GM23338 (cell line): Measurements from ENCODE around the gene DLG2. TPM values are rescaled to one million over a fixed set of nuclear protein-coding genes. Genes with fewer than 3 reads are reported as not detected.

ENCODE experiments used
- ATAC-seq: fragments of 200-7000 bp; cut with Tn5 transposase; 3 replicates; pipeline ENCODE4 v1.9.1; 2020
- DNase-seq: peaks from one replicate; pipeline ENCODE4 v3.0.0-alpha.2; 2015; ENCODE audit warnings: low spot score
- H2AFZ ChIP-seq: fragments of 200-600 bp; sonication (generic); 2 replicates; pipeline ENCODE4 v1.8.0; 2016; ENCODE audit warnings: antibody characterized with exemption, mild to moderate bottlenecking, moderate library complexity
- H3F3A ChIP-seq: fragments of 200-600 bp; sonication (generic); replicated peaks from 2 replicates; pipeline ENCODE4 v1.8.0; 2017; ENCODE audit warnings: antibody characterized with exemption, mixed run types, low read depth
- H3K27ac ChIP-seq: fragments of 200-600 bp; sonication (generic); 2 replicates; pipeline ENCODE4 v1.6.1; 2016; ENCODE audit warnings: low read depth
- H3K27me3 ChIP-seq: fragments of 200-600 bp; sonication (generic); 2 replicates; pipeline ENCODE4 v1.8.0; 2016; ENCODE audit warnings: mild to moderate bottlenecking, mixed run types, moderate library complexity; ENCODE audit not compliant: insufficient read depth
- H3K36me3 ChIP-seq: fragments of 200-600 bp; sonication (generic); 2 replicates; pipeline ENCODE4 v1.8.0; 2016; ENCODE audit warnings: mild to moderate bottlenecking; ENCODE audit not compliant: insufficient read depth
- H3K4me1 ChIP-seq: fragments of 200-600 bp; sonication (generic); 2 replicates; pipeline ENCODE4 v1.8.0; 2016; ENCODE audit warnings: mild to moderate bottlenecking, moderate library complexity; ENCODE audit not compliant: insufficient read depth
- H3K4me2 ChIP-seq: fragments of 200-600 bp; sonication (generic); 2 replicates; pipeline ENCODE4 v1.7.1; 2017; ENCODE audit warnings: mixed run types
- H3K4me3 ChIP-seq: fragments of 200-600 bp; sonication (generic); 2 replicates; pipeline ENCODE4 v1.6.1; 2016; ENCODE audit warnings: mixed run types
- H3K79me2 ChIP-seq: fragments of 200-600 bp; sonication (generic); replicated peaks from 2 replicates; pipeline ENCODE4 v1.8.0; 2017; ENCODE audit warnings: mild to moderate bottlenecking; ENCODE audit not compliant: insufficient read depth
- H3K9me2 ChIP-seq: fragments of 200-600 bp; sonication (generic); 2 replicates; pipeline ENCODE4 v1.8.0; 2017; ENCODE audit not compliant: insufficient read depth
- H4K20me1 ChIP-seq: fragments of 200-600 bp; sonication (generic); replicated peaks from 2 replicates; pipeline ENCODE4 v1.8.0; 2017; ENCODE audit warnings: mild to moderate bottlenecking; ENCODE audit not compliant: insufficient read depth
- H3K27ac Mint-ChIP-seq: 2 replicates; pipeline ENCODE4 v1.8.0; 2020; ENCODE audit warnings: inconsistent platforms, mild to moderate bottlenecking, moderate library complexity, mixed read lengths
- H3K27me3 Mint-ChIP-seq: 3 replicates; pipeline ENCODE4 v1.8.0; 2022; ENCODE audit warnings: low read depth, mild to moderate bottlenecking, moderate library complexity, mixed read lengths, inconsistent platforms; ENCODE audit not compliant: insufficient read depth, poor library complexity
- H3K36me3 Mint-ChIP-seq: 3 replicates; pipeline ENCODE4 v1.8.0; 2021; ENCODE audit warnings: low read depth, mild to moderate bottlenecking, inconsistent platforms, moderate library complexity, mixed read lengths
- H3K4me1 Mint-ChIP-seq: 3 replicates; pipeline ENCODE4 v1.8.0; 2020; ENCODE audit warnings: mild to moderate bottlenecking, inconsistent platforms, mixed read lengths
- H3K4me3 Mint-ChIP-seq: 3 replicates; pipeline ENCODE4 v1.8.0; 2021; ENCODE audit warnings: moderate library complexity, mild to moderate bottlenecking, inconsistent platforms, mixed read lengths
- H3K9me3 Mint-ChIP-seq: 3 replicates; pipeline ENCODE4 v1.8.0; 2020; ENCODE audit warnings: moderate library complexity, mild to moderate bottlenecking, inconsistent platforms, mixed read lengths
- CREB1 ChIP-seq: fragments of 250-450 bp; sonication (Bioruptor Pico); IDR thresholded peaks from 2 replicates; pipeline ENCODE4 v1.5.0; 2020; ENCODE audit warnings: low read depth, mild to moderate bottlenecking, moderate library complexity
- EZH2 ChIP-seq: fragments of 200-600 bp; sonication (generic); IDR thresholded peaks from one replicate; pipeline ENCODE4 v1.8.0; 2017; ENCODE audit warnings: antibody characterized with exemption, mild to moderate bottlenecking, low read depth; ENCODE audit not compliant: unreplicated experiment
- EZH2phosphoT487 ChIP-seq: fragments of 200-600 bp; sonication (generic); IDR thresholded peaks from one replicate; pipeline ENCODE4 v1.8.1; 2018; ENCODE audit warnings: antibody characterized with exemption; ENCODE audit not compliant: unreplicated experiment
- JUNB ChIP-seq: IDR thresholded peaks from one replicate; pipeline ENCODE4 v1.6.1; 2016; ENCODE audit warnings: antibody characterized with exemption; ENCODE audit not compliant: unreplicated experiment
- NANOG ChIP-seq: IDR thresholded peaks from 2 replicates; pipeline ENCODE4 v1.6.1; 2016; ENCODE audit warnings: antibody characterized with exemption, borderline replicate concordance
- POLR2AphosphoS5 ChIP-seq: IDR thresholded peaks from 2 replicates; pipeline ENCODE4 v1.6.1; 2016; ENCODE audit warnings: antibody characterized with exemption, low read depth
- ZNF114 ChIP-seq: fragments of 250-450 bp; sonication (Bioruptor Pico); IDR thresholded peaks from 2 replicates; pipeline ENCODE4 v1.5.0; 2020; ENCODE audit warnings: mild to moderate bottlenecking, moderate library complexity
- ZNF331 ChIP-seq: fragments of 250-450 bp; sonication (Bioruptor Pico); IDR thresholded peaks from 2 replicates; pipeline ENCODE4 v1.5.0; 2020; ENCODE audit warnings: low read depth, mild to moderate bottlenecking, moderate library complexity
- polyA plus RNA-seq: library from polyadenylated mRNA; unstranded; fragments of >200 nt; fragmentation: Nextera tagmentation; extraction: Ambion mirVana; gene quantifications from 2 replicates; pipeline ENCODE4 v1.2.1, GENCODE V29; 2016
- total RNA-seq: library from RNA; depleted of rRNA; stranded (reverse); fragments of >200 nt; shearing (Covaris generic); gene quantifications from 2 replicates; pipeline ENCODE4 v1.2.3, GENCODE V29; 2014
- TF ChIP-seq, protein P1 (sequence below): IDR thresholded peaks from one replicate; pipeline ENCODE4 v1.6.1; 2018; ENCODE audit warnings: antibody characterized with exemption; ENCODE audit not compliant: unreplicated experiment
- TF ChIP-seq, protein P2 (sequence below): IDR thresholded peaks from 2 replicates; pipeline ENCODE4 v1.6.1; 2016; ENCODE audit warnings: antibody characterized with exemption
- TF ChIP-seq, protein P3 (sequence below): fragments of 250-450 bp; sonication (Bioruptor Pico); IDR thresholded peaks from 2 replicates; pipeline ENCODE4 v1.5.0; 2020; ENCODE audit warnings: mild to moderate bottlenecking, moderate library complexity

Gene DLG2
- total and polyA plus RNA-seq, 2 experiments from 2014 or later = 19.8 to 21.5 TPM

DNA sequence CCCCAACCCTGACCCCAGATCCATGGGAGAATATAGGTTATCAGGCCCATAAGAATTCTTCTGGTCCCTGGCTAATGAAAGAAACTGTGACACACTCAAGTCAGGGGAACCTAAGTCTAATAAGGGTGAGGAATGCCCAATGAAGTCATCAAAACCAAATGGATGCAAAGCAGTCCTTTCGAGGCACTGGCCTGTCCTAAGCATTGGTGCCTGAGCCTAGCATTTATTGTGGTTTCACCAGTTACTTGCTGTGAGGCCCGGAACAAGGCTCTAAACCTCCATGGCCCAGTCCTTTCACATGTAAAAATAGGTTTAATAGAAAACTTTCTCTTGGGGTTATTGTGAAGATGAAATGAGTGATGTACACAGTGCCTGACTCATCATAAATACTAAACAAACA, 712.6 kb downstream of the DLG2 start (continued):
- TF ChIP-seq, protein P1, sequence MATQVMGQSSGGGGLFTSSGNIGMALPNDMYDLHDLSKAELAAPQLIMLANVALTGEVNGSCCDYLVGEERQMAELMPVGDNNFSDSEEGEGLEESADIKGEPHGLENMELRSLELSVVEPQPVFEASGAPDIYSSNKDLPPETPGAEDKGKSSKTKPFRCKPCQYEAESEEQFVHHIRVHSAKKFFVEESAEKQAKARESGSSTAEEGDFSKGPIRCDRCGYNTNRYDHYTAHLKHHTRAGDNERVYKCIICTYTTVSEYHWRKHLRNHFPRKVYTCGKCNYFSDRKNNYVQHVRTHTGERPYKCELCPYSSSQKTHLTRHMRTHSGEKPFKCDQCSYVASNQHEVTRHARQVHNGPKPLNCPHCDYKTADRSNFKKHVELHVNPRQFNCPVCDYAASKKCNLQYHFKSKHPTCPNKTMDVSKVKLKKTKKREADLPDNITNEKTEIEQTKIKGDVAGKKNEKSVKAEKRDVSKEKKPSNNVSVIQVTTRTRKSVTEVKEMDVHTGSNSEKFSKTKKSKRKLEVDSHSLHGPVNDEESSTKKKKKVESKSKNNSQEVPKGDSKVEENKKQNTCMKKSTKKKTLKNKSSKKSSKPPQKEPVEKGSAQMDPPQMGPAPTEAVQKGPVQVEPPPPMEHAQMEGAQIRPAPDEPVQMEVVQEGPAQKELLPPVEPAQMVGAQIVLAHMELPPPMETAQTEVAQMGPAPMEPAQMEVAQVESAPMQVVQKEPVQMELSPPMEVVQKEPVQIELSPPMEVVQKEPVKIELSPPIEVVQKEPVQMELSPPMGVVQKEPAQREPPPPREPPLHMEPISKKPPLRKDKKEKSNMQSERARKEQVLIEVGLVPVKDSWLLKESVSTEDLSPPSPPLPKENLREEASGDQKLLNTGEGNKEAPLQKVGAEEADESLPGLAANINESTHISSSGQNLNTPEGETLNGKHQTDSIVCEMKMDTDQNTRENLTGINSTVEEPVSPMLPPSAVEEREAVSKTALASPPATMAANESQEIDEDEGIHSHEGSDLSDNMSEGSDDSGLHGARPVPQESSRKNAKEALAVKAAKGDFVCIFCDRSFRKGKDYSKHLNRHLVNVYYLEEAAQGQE = no peak
- no peak for TF ChIP-seq EZH2

DNA sequence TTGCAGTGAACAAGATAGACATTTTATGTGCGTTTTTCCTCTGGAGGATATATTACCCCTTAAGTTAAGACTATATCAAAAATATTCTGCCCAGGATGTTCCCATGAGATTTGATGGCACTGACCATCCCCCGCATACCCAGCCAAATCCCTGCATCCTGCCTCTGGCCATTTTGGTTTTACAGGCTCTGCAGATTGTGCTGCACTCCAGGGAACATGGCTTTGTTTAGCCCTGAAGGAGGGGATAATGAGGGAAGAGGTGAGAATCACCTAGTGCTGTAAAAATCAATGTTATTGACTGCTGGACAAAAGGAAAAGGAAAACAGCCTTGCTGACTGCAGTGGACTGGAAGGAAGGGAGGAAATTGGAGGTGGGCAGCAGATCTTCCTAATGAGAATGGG, 717.4 kb downstream of the DLG2 start:
- ATAC-seq = peak; percentile 83
- Histone ChIP-seq H3K4me1 (peaks cover 16% of the 10 kb centered on the region), H3K27me3 (no peaks in the 10 kb centered on the region), H3K27ac (no peak overlapping the region), H2AFZ (peak overlapping the region; percentile 63), H3K4me2 (no peak overlapping the region), H4K20me1 (no peaks in the 10 kb centered on the region), H3K79me2 (no peaks in the 10 kb centered on the region), H3K9me2 (peaks cover 3% of the 10 kb centered on the region; the same call in 1 of the 2 replicates), H3F3A (no peaks in the 10 kb centered on the region), H3K36me3 (no peaks in the 10 kb centered on the region), H3K4me3 (no peak overlapping the region)
- H3K4me1 Mint-ChIP-seq = peaks cover 18% of the 10 kb centered on the region
- peak; percentile 45 for DNase-seq
- TF ChIP-seq, protein P2, sequence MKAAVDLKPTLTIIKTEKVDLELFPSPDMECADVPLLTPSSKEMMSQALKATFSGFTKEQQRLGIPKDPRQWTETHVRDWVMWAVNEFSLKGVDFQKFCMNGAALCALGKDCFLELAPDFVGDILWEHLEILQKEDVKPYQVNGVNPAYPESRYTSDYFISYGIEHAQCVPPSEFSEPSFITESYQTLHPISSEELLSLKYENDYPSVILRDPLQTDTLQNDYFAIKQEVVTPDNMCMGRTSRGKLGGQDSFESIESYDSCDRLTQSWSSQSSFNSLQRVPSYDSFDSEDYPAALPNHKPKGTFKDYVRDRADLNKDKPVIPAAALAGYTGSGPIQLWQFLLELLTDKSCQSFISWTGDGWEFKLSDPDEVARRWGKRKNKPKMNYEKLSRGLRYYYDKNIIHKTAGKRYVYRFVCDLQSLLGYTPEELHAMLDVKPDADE = no peak
- TF ChIP-seq NANOG (no peak), EZH2phosphoT487 (no peak), JUNB (no peak), EZH2 (no peak), CREB1 (CRISPR knock-in tag) (no peak), ZNF331 (CRISPR knock-in tag) (no peak), POLR2AphosphoS5 (no peak), ZNF114 (CRISPR knock-in tag) (no peak)
- TF ChIP-seq, protein P3, sequence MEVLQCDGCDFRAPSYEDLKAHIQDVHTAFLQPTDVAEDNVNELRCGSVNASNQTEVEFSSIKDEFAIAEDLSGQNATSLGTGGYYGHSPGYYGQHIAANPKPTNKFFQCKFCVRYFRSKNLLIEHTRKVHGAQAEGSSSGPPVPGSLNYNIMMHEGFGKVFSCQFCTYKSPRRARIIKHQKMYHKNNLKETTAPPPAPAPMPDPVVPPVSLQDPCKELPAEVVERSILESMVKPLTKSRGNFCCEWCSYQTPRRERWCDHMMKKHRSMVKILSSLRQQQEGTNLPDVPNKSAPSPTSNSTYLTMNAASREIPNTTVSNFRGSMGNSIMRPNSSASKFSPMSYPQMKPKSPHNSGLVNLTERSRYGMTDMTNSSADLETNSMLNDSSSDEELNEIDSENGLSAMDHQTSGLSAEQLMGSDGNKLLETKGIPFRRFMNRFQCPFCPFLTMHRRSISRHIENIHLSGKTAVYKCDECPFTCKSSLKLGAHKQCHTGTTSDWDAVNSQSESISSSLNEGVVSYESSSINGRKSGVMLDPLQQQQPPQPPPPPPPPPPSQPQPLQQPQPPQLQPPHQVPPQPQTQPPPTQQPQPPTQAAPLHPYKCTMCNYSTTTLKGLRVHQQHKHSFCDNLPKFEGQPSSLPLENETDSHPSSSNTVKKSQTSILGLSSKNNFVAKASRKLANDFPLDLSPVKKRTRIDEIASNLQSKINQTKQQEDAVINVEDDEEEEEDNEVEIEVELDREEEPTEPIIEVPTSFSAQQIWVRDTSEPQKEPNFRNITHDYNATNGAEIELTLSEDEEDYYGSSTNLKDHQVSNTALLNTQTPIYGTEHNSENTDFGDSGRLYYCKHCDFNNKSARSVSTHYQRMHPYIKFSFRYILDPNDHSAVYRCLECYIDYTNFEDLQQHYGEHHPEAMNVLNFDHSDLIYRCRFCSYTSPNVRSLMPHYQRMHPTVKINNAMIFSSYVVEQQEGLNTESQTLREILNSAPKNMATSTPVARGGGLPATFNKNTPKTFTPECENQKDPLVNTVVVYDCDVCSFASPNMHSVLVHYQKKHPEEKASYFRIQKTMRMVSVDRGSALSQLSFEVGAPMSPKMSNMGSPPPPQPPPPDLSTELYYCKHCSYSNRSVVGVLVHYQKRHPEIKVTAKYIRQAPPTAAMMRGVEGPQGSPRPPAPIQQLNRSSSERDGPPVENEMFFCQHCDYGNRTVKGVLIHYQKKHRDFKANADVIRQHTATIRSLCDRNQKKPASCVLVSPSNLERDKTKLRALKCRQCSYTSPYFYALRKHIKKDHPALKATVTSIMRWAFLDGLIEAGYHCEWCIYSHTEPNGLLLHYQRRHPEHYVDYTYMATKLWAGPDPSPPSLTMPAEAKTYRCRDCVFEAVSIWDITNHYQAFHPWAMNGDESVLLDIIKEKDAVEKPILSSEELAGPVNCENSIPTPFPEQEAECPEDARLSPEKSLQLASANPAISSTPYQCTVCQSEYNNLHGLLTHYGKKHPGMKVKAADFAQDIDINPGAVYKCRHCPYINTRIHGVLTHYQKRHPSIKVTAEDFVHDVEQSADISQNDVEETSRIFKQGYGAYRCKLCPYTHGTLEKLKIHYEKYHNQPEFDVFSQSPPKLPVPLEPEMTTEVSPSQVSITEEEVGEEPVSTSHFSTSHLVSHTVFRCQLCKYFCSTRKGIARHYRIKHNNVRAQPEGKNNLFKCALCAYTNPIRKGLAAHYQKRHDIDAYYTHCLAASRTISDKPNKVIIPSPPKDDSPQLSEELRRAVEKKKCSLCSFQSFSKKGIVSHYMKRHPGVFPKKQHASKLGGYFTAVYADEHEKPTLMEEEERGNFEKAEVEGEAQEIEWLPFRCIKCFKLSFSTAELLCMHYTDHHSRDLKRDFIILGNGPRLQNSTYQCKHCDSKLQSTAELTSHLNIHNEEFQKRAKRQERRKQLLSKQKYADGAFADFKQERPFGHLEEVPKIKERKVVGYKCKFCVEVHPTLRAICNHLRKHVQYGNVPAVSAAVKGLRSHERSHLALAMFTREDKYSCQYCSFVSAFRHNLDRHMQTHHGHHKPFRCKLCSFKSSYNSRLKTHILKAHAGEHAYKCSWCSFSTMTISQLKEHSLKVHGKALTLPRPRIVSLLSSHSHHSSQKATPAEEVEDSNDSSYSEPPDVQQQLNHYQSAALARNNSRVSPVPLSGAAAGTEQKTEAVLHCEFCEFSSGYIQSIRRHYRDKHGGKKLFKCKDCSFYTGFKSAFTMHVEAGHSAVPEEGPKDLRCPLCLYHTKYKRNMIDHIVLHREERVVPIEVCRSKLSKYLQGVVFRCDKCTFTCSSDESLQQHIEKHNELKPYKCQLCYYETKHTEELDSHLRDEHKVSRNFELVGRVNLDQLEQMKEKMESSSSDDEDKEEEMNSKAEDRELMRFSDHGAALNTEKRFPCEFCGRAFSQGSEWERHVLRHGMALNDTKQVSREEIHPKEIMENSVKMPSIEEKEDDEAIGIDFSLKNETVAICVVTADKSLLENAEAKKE (CRISPR knock-in tag) = no peak
- TF ChIP-seq, protein P1 = no peak
- no peaks in the 10 kb centered on the region for H3K9me3 Mint-ChIP-seq
- H3K4me3 Mint-ChIP-seq = no peak overlapping the region
- peak overlapping the region; percentile 36; the same call in 1 of the 2 replicates for H3K27ac Mint-ChIP-seq
- no peaks in the 10 kb centered on the region for H3K27me3 Mint-ChIP-seq
- no peaks in the 10 kb centered on the region for H3K36me3 Mint-ChIP-seq
